OCI-LY7 (cell line): ENCODE measurements around the gene FRMD5.

Experiments used
- CTCF ChIP-seq: fragments of 200-600 bp; sonication (generic); conservative IDR thresholded peaks from 2 replicates; pipeline ENCODE4 v1.5.1; 2014; ENCODE audit warnings: mild to moderate bottlenecking, antibody characterized with exemption, low read length, moderate library complexity, mixed read lengths
- EZH2phosphoT487 ChIP-seq: fragments of 200-600 bp; sonication (generic); IDR thresholded peaks from 2 replicates; pipeline ENCODE4 v1.6.1; 2018; ENCODE audit warnings: low read depth, borderline replicate concordance, mild to moderate bottlenecking, mixed run types, antibody characterized with exemption, low read length, moderate library complexity, mixed read lengths

DNA sequence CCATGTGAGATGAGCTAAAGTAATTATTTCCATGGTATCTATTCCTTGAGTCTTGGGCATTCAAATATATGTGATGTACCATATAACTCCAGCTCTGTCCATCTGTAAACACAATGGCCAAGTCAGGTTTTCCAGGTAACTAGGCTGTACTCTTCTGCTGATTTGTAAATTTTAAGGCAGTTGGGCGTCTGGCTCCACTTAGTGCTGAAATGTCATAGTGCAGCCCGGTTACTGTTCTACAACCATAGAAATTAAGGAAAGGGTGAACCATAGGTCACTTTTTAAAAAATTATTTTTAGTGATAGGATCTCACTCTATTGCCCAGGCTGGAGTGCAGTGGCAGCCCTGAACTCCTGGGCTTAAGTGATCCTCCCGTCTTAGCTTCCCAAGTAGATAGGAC is 48.8 kb upstream of the FRMD5 start:
- peak; percentile 30; the same call in 1 of the 2 replicates for TF ChIP-seq CTCF
- TF ChIP-seq EZH2phosphoT487 = no peak
